DOHH2 (cell line): ENCODE results near the gene GPR61.

Source experiments
- H3F3A ChIP-seq: fragments of 200-600 bp; sonication (generic), shearing (Covaris generic); 2 replicates; pipeline ENCODE4 v1.6.0; 2016; ENCODE audit warnings: antibody characterized with exemption, mild to moderate bottlenecking; ENCODE audit not compliant: control insufficient read depth, insufficient read depth
- H3K27ac ChIP-seq: fragments of 200-600 bp; sonication (generic); 2 replicates; pipeline ENCODE4 v1.5.1; 2014; ENCODE audit warnings: low read depth, mild to moderate bottlenecking, low read length, moderate library complexity
- H3K27me3 ChIP-seq: fragments of 200-600 bp; sonication (generic); 2 replicates; pipeline ENCODE4 v1.6.1; 2014; ENCODE audit warnings: mild to moderate bottlenecking, low read length, mixed read lengths; ENCODE audit not compliant: control insufficient read depth
- H3K36me3 ChIP-seq: fragments of 200-600 bp; sonication (generic); 2 replicates; pipeline ENCODE4 v1.6.1; 2014; ENCODE audit warnings: mild to moderate bottlenecking, low read length, moderate library complexity, mixed read lengths; ENCODE audit not compliant: control insufficient read depth
- H3K4me1 ChIP-seq: fragments of 200-600 bp; sonication (generic); 2 replicates; pipeline ENCODE4 v1.6.1; 2014; ENCODE audit warnings: mild to moderate bottlenecking, low read length, mixed read lengths; ENCODE audit not compliant: control insufficient read depth
- H3K4me2 ChIP-seq: fragments of 200-600 bp; sonication (generic); 2 replicates; pipeline ENCODE4 v1.6.0; 2014; ENCODE audit warnings: mild to moderate bottlenecking, low read length, moderate library complexity
- H3K4me3 ChIP-seq: fragments of 200-600 bp; sonication (generic); 2 replicates; pipeline ENCODE4 v1.5.1; 2014; ENCODE audit warnings: mild to moderate bottlenecking, low read length, mixed read lengths
- H3K79me2 ChIP-seq: fragments of 200-600 bp; sonication (generic); 2 replicates; pipeline ENCODE4 v1.6.1; 2014; ENCODE audit warnings: mild to moderate bottlenecking, low read length, mixed read lengths; ENCODE audit not compliant: control insufficient read depth
- H3K9me2 ChIP-seq: fragments of 200-600 bp; sonication (generic); replicated peaks from 2 replicates; pipeline ENCODE4 v1.6.1; 2014; ENCODE audit warnings: mild to moderate bottlenecking, low read length, mixed read lengths; ENCODE audit not compliant: control insufficient read depth
- H3K9me3 ChIP-seq: fragments of 200-600 bp; sonication (generic); 2 replicates; pipeline ENCODE4 v1.6.1; 2014; ENCODE audit warnings: antibody characterized with exemption, low read length, mixed read lengths; ENCODE audit not compliant: control insufficient read depth, insufficient read depth
- H4K20me1 ChIP-seq: fragments of 200-600 bp; sonication (generic); 2 replicates; pipeline ENCODE4 v1.6.0; 2014; ENCODE audit warnings: low read depth, mild to moderate bottlenecking, antibody characterized with exemption, low read length, moderate library complexity; ENCODE audit not compliant: control insufficient read depth, insufficient read depth
- EZH2phosphoT487 ChIP-seq: fragments of 200-600 bp; sonication (generic); IDR thresholded peaks from 2 replicates; pipeline ENCODE4 v1.6.1; 2017; ENCODE audit warnings: borderline replicate concordance, mild to moderate bottlenecking, antibody characterized with exemption, low read length, moderate library complexity, mixed read lengths
- TF ChIP-seq, protein P1 (sequence below): fragments of 200-600 bp; sonication (generic); IDR thresholded peaks from one replicate; pipeline ENCODE4 v1.5.1; 2014; ENCODE audit warnings: antibody characterized with exemption, mild to moderate bottlenecking, low read depth, low read length; ENCODE audit not compliant: poor library complexity, severe bottlenecking

GPR61 gene

DNA sequence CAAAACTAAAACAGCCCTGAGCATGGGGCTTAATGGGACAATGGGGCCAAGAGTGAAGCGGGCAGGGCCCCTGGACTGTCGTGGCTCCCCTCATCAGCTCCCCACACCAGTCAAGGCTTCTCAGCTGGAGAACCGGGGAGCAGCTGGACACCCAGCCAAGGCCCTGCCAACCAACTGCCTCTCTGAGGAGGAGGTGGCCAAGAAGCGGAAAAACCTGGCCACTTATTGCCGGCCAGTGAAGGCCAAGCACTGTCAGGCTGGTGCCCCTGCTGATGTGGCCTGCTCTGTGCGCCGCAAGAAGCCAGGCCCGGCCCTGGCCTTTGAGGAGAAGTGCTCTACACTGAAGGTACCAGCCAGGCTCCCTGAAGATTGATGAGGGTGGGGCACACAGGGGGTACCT, 48.3 kb upstream of the GPR61 start:
- no peak overlapping the region for H3K4me2 ChIP-seq
- no peaks in the 10 kb centered on the region for H4K20me1 ChIP-seq
- H3K27ac ChIP-seq, result no peak overlapping the region
- peaks cover 17% of the 10 kb centered on the region for H3K79me2 ChIP-seq
- no peak for TF ChIP-seq EZH2phosphoT487
- TF ChIP-seq, protein P1, sequence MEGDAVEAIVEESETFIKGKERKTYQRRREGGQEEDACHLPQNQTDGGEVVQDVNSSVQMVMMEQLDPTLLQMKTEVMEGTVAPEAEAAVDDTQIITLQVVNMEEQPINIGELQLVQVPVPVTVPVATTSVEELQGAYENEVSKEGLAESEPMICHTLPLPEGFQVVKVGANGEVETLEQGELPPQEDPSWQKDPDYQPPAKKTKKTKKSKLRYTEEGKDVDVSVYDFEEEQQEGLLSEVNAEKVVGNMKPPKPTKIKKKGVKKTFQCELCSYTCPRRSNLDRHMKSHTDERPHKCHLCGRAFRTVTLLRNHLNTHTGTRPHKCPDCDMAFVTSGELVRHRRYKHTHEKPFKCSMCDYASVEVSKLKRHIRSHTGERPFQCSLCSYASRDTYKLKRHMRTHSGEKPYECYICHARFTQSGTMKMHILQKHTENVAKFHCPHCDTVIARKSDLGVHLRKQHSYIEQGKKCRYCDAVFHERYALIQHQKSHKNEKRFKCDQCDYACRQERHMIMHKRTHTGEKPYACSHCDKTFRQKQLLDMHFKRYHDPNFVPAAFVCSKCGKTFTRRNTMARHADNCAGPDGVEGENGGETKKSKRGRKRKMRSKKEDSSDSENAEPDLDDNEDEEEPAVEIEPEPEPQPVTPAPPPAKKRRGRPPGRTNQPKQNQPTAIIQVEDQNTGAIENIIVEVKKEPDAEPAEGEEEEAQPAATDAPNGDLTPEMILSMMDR, result no peak
- H3K9me2 ChIP-seq, result no peaks in the 10 kb centered on the region
- no peaks in the 10 kb centered on the region for H3K27me3 ChIP-seq
- H3K4me3 ChIP-seq, result no peak overlapping the region
- no peaks in the 10 kb centered on the region for H3K9me3 ChIP-seq
- H3K36me3 ChIP-seq, result peaks cover 27% of the 10 kb centered on the region
- no peaks in the 10 kb centered on the region; the same call in 1 of the 2 replicates for H3F3A ChIP-seq
- peaks cover 13% of the 10 kb centered on the region for H3K4me1 ChIP-seq

GRCh38 chr1:109492779-109493178, 46.9 kb upstream of the GPR61 start:
- Histone ChIP-seq H3K27me3 (no peaks in the 10 kb centered on the region), H3K36me3 (peaks cover 30% of the 10 kb centered on the region), H3K4me2 (no peak overlapping the region), H4K20me1 (no peaks in the 10 kb centered on the region), H3K4me3 (no peak overlapping the region), H3F3A (no peaks in the 10 kb centered on the region; the same call in 1 of the 2 replicates), H3K4me1 (peaks cover 13% of the 10 kb centered on the region), H3K9me2 (no peaks in the 10 kb centered on the region), H3K27ac (no peak overlapping the region), H3K79me2 (peaks cover 17% of the 10 kb centered on the region), H3K9me3 (no peaks in the 10 kb centered on the region)
- TF ChIP-seq, protein P1, result no peak
- TF ChIP-seq EZH2phosphoT487, result no peak

GRCh38 chr1:109493227-109493626, 46.4 kb upstream of the GPR61 start:
- Histone ChIP-seq H3K4me3 (peak overlapping the region; percentile 100), H3K27me3 (no peaks in the 10 kb centered on the region), H3K4me2 (peak overlapping the region; percentile 76), H3K4me1 (peaks cover 13% of the 10 kb centered on the region), H3K36me3 (peaks cover 30% of the 10 kb centered on the region), H3F3A (no peaks in the 10 kb centered on the region; the same call in 1 of the 2 replicates), H3K79me2 (peaks cover 17% of the 10 kb centered on the region), H3K9me3 (no peaks in the 10 kb centered on the region), H3K27ac (no peak overlapping the region), H3K9me2 (no peaks in the 10 kb centered on the region), H4K20me1 (no peaks in the 10 kb centered on the region)
- TF ChIP-seq, protein P1, result no peak
- no peak for TF ChIP-seq EZH2phosphoT487
